GM10847 (cell line): ENCODE measurements around the gene RPS6KA2.

Experiments
- POLR2A ChIP-seq: IDR thresholded peaks from 2 replicates; pipeline ENCODE4 v1.6.1; 2011; ENCODE audit not compliant: insufficient read length; ENCODE audit errors: extremely low read depth

Gene RPS6KA2

GRCh38 chr6:166596776-166597507, 30.1 kb downstream of the RPS6KA2 start:
- TF ChIP-seq POLR2A, result no peak

GRCh38 chr6:166595949-166596348, 31.1 kb downstream of the RPS6KA2 start:
- no peak for TF ChIP-seq POLR2A

GRCh38 chr6:166595061-166595780, 31.8 kb downstream of the RPS6KA2 start:
- TF ChIP-seq POLR2A, result no peak

- no peak for TF ChIP-seq POLR2A
These were observed 34.2 kb downstream of the RPS6KA2 start for GRCh38 chr6:166592821-166593220.

- TF ChIP-seq POLR2A, result no peak
These were observed 35.0 kb downstream of the RPS6KA2 start for GRCh38 chr6:166591961-166592520.

GRCh38 chr6:166591026-166591425, 36.0 kb downstream of the RPS6KA2 start:
- TF ChIP-seq POLR2A, result no peak

- no peak for TF ChIP-seq POLR2A
These were observed 37.1 kb downstream of the RPS6KA2 start for GRCh38 chr6:166589786-166590574.

GRCh38 chr6:166589337-166589731, 37.7 kb downstream of the RPS6KA2 start:
- TF ChIP-seq POLR2A, result no peak

- no peak for TF ChIP-seq POLR2A
These were observed 38.2 kb downstream of the RPS6KA2 start for GRCh38 chr6:166588691-166589336.

GRCh38 chr6:166587631-166588413, 39.2 kb downstream of the RPS6KA2 start:
- no peak for TF ChIP-seq POLR2A

- no peak for TF ChIP-seq POLR2A
These were observed 40.5 kb downstream of the RPS6KA2 start, which contains the start of gene RAMACL for GRCh38 chr6:166586424-166587156. Gene RAMACL, minus strand, starts transcription at chr6:166586678. Its CDS starts 201 bp downstream, at chr6:166586477.

GRCh38 chr6:166584853-166585429, 42.1 kb downstream of the RPS6KA2 start:
- TF ChIP-seq POLR2A, result no peak

GRCh38 chr6:166584155-166584554, 42.9 kb downstream of the RPS6KA2 start:
- TF ChIP-seq POLR2A, result no peak
